K562 (cell line): ENCODE measurements around the gene EAF1. TPM values are rescaled to one million over a fixed set of nuclear protein-coding genes. Genes with fewer than 3 reads are reported as not detected.

Source experiments
- CREM ChIP-seq: IDR thresholded peaks from 2 replicates; pipeline ENCODE4 v1.6.1; 2014; ENCODE audit warnings: antibody characterized with exemption, low read depth
- MYBL2 ChIP-seq, 2 experiments: fragments of 450-650 bp in 1 of 2; sonication (generic) in 1 of 2; formaldehyde crosslinking in 1 of 2; IDR thresholded peaks; 2 replicates each; pipeline versions ENCODE4 v1.6.1 to v1.8.1; 2017 to 2022; ENCODE audit warnings: borderline replicate concordance in 1 of 2, inconsistent platforms in 1 of 2, low read depth in 1 of 2, mild to moderate bottlenecking in 1 of 2, missing genetic modification reagents in 1 of 2, moderate library complexity in 1 of 2
- NFE2 ChIP-seq: IDR thresholded peaks from 2 replicates; pipeline ENCODE4 v1.6.1; 2014; ENCODE audit warnings: antibody characterized with exemption, low read depth
- SMAD4 ChIP-seq: fragments of 250-450 bp; sonication (Bioruptor Pico); conservative IDR thresholded peaks from 2 replicates; pipeline ENCODE4 v1.8.0; 2021; ENCODE audit warnings: inconsistent platforms, mild to moderate bottlenecking, moderate library complexity
- SMARCA4 ChIP-seq: fragments of 450-650 bp; IDR thresholded peaks from 2 replicates; pipeline ENCODE4 v1.6.1; 2016
- ZFP36 ChIP-seq: fragments of 150-350 bp; IDR thresholded peaks from 2 replicates; pipeline ENCODE4 v1.6.1; 2018; ENCODE audit warnings: low read length, low read depth; ENCODE audit not compliant: partially characterized antibody
- polyA plus RNA-seq, 8 experiments: library from polyadenylated mRNA; depleted of rRNA in 4 of 8; stranded (reverse) in 5 of 8; unstranded in 3 of 8; fragments of >200 nt; fragmentation: Nextera tagmentation in 2 of 8; fragmentation: Illumina TruSeq in 1 of 8; extraction: Ambion mirVana in 2 of 8; extraction: Trizol in 1 of 8; gene quantifications; 2 replicates each; pipeline versions ENCODE4 v1.2.1 to v1.2.3, GENCODE V29; 2011 to 2014; ENCODE audit warnings: inconsistent platforms in 1 of 8, missing spikeins in 1 of 8
- total RNA-seq, 7 experiments: library from RNA; depleted of rRNA in 6 of 7; stranded (reverse); fragments of >200 nt in 6 of 7; fragmentation: Illumina TruSeq in 2 of 7; extraction: Trizol in 2 of 7; gene quantifications; 2 replicates each; pipeline versions ENCODE4 v1.2.1 to v1.2.3, GENCODE V29; 2011 to 2021; ENCODE audit warnings: low replicate concordance in 1 of 7
- TF ChIP-seq, protein P1 (sequence below): IDR thresholded peaks from 2 replicates; pipeline ENCODE4 v1.6.1; 2012; ENCODE audit warnings: low read depth, low read length, improper control_type of control experiment, borderline replicate concordance
- TF ChIP-seq, protein P2 (sequence below): fragments of 450-650 bp; IDR thresholded peaks from 2 replicates; pipeline ENCODE4 v1.6.1; 2018; ENCODE audit warnings: mild to moderate bottlenecking, low read depth; ENCODE audit not compliant: partially characterized antibody
- TF ChIP-seq, protein P3 (sequence below), 3 experiments: IDR thresholded peaks in 2 of 3; conservative IDR thresholded peaks in 1 of 3; 2 replicates each; pipeline ENCODE4 v1.5.1; 2011 to 2012; ENCODE audit warnings: low read length in 3 of 3, mild to moderate bottlenecking in 3 of 3, control low read depth in 2 of 3, improper control_type of control experiment in 1 of 3, inconsistent platforms in 1 of 3, low read depth in 1 of 3, mixed read lengths in 1 of 3, moderate library complexity in 1 of 3; ENCODE audit not compliant: insufficient read depth in 2 of 3
- TF ChIP-seq, protein P4 (sequence below): fragments of 450-650 bp; formaldehyde crosslinking; conservative IDR thresholded peaks from 2 replicates; pipeline ENCODE4 v1.4.0; 2022; ENCODE audit warnings: mild to moderate bottlenecking, missing genetic modification characterization

Gene EAF1
- total and polyA plus RNA-seq, 9 of the 15 experiments (the other 6 are each of a cell fraction or from before 2014, with no cell fraction given) = 7.0 to 26.8 (median 20.4) TPM

DNA sequence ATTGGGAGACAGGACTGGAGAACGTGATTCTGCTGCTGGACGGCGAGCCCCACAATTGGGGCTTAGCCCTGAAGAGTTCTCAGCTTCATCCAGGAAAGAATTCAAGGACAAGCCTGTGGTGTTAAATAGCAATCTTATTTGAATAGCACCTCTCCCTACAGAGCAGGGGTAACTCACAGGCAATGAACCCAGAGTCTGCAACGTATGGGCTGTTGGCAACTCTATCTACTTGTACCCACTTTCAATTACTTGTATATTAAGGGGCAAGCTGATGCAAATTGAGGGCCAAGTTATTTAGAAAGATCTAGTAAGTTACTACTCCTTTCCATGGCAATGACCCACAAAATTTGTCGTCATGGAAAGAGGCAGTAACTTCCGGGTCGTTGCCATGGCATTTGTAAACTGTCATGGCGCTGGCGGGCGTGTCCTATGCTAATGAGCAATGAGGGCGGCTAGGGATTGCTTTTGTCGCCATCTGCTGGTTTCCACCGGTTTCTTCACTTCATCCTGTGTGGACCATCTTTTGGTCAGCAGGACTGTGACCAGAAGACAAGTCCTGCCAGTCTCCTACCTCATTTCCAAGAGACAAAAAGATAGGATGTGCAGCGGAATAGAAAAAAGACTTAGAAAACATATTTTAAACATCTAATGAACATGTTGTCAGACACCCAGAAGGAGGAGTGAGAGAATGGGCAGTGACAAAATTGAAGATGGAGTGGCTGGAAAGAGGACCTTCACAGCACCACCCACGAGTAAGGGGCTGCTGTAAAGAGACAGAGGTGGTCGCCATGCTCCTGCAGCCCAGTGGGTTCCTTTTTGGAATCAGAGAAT is 49.2 kb upstream of the EAF1 start (continued):
- TF ChIP-seq, protein P1, sequence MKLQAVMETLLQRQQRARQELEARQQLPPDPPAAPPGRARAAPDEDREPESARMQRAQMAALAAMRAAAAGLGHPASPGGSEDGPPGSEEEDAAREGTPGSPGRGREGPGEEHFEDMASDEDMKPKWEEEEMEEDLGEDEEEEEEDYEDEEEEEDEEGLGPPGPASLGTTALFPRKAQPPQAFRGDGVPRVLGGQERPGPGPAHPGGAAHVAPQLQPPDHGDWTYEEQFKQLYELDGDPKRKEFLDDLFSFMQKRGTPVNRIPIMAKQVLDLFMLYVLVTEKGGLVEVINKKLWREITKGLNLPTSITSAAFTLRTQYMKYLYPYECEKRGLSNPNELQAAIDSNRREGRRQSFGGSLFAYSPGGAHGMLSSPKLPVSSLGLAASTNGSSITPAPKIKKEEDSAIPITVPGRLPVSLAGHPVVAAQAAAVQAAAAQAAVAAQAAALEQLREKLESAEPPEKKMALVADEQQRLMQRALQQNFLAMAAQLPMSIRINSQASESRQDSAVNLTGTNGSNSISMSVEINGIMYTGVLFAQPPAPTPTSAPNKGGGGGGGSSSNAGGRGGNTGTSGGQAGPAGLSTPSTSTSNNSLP = no peak
- TF ChIP-seq, protein P2, sequence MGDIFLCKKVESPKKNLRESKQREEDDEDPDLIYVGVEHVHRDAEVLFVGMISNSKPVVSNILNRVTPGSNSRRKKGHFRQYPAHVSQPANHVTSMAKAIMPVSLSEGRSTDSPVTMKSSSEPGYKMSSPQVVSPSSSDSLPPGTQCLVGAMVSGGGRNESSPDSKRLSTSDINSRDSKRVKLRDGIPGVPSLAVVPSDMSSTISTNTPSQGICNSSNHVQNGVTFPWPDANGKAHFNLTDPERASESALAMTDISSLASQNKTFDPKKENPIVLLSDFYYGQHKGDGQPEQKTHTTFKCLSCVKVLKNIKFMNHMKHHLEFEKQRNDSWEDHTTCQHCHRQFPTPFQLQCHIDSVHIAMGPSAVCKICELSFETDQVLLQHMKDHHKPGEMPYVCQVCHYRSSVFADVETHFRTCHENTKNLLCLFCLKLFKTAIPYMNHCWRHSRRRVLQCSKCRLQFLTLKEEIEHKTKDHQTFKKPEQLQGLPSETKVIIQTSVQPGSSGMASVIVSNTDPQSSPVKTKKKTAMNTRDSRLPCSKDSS = no peak
- TF ChIP-seq CREM (peak; percentile 98), NFE2 (peak; percentile 64; the same call in 1 of the 2 replicates), SMAD4 (no peak), MYBL2 (IDR thresholded peaks at IDR 0.05; ENCODE audit: low read depth) (no peak), MYBL2 (CRISPR knock-in tag; IDR thresholded peaks at IDR 0.05; ENCODE audit: borderline replicate concordance) (no peak), ZFP36 (peak; percentile 23), SMARCA4 (no peak)
- TF ChIP-seq, protein P3, sequence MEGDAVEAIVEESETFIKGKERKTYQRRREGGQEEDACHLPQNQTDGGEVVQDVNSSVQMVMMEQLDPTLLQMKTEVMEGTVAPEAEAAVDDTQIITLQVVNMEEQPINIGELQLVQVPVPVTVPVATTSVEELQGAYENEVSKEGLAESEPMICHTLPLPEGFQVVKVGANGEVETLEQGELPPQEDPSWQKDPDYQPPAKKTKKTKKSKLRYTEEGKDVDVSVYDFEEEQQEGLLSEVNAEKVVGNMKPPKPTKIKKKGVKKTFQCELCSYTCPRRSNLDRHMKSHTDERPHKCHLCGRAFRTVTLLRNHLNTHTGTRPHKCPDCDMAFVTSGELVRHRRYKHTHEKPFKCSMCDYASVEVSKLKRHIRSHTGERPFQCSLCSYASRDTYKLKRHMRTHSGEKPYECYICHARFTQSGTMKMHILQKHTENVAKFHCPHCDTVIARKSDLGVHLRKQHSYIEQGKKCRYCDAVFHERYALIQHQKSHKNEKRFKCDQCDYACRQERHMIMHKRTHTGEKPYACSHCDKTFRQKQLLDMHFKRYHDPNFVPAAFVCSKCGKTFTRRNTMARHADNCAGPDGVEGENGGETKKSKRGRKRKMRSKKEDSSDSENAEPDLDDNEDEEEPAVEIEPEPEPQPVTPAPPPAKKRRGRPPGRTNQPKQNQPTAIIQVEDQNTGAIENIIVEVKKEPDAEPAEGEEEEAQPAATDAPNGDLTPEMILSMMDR (IDR thresholded peaks at IDR 0.05 in 2 of 3, conservative IDR thresholded peaks at IDR 0.05 in 1 of 3; ENCODE audit: insufficient read depth in 2 of 3, low read depth in 1 of 3, low read length in 3 of 3) = peak; percentile 91 to 99 (median 97)
- TF ChIP-seq, protein P4, sequence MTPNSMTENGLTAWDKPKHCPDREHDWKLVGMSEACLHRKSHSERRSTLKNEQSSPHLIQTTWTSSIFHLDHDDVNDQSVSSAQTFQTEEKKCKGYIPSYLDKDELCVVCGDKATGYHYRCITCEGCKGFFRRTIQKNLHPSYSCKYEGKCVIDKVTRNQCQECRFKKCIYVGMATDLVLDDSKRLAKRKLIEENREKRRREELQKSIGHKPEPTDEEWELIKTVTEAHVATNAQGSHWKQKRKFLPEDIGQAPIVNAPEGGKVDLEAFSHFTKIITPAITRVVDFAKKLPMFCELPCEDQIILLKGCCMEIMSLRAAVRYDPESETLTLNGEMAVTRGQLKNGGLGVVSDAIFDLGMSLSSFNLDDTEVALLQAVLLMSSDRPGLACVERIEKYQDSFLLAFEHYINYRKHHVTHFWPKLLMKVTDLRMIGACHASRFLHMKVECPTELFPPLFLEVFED (CRISPR knock-in tag) = 0 out of 2 replicates have a peak, but pooled peaks have one; percentile 17
